ENCODE results near the gene ARHGEF12. TPM values are rescaled to one million over a fixed set of nuclear protein-coding genes. Genes with fewer than 3 reads are reported as not detected.

Gene ARHGEF12
- polyA plus RNA-seq, 2 of the 4 experiments (the other 2 are of a cell fraction): 16.7 to 27.2 TPM

DNA sequence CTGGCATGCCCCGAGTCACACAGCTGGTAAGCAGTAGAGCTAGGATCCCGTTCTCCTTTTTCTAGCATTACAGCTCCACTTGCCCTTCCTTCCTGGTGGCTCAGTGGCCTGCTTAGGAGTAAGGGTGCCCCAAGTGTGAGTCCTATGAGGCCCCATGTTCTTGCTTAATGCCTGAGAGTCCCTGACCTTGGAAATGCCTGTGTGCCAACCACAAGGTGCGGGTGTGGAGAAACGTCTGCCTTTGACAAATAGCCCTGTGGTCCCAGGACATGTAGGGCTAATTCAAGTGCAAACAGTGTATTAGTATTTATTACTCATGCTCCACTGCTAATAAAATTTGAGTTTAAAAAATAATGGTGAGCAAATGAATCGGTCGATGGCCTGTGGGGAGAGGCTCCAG, 193.7 kb downstream of the ARHGEF12 start:
- FAIRE-seq: no peak

DNA sequence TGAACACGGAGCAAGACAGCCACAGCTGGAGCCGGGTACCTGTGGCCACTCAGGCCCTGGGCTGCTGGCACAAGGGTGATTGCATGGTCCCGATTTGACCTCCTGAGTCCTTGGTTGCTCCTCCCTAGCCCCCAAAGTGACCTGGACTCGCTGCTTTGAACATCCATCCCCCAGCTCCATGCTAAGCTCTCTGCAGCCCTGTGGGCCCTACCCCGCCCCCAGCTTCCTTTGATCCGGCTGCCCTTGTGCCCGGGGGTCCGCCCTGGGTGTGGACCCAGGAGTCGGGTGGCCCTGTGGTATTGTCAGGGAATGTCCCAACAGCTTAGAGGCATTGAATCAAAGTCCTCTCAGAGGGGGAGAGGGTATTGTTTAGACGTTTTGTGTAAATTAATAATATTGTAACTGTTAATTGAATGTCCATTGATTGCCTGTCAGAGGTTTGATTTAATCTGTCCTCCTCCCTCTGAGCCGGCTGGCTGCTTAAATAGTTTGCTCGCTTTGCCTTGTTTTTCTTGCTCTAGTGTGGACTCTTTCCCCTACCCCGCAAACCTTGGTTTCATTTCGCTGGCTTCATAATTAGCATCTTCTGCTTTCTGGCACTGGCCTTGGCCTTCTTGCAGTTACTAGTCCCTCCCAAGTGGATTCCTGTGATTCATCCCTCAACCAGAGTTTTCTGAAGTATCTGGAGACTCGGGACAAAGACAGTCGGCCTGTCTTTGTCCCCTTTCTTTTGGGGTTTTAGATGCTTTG, 196.0 kb downstream of the ARHGEF12 start:
- no peak for DNase-seq (ENCODE audit: low read depth in 1 of 2, low spot score in 1 of 2)
- ATAC-seq: no peak
- ChIA-PET POLR2A (no interaction called here), CTCF (no interaction called here)
- H3K4me3 ChIP-seq: no peak overlapping the region
- no peak for TF ChIP-seq RCOR1 (IDR thresholded peaks at IDR 0.05; ENCODE audit: low read depth, low read length)
- no peak for TF ChIP-seq ZC3H11A (IDR thresholded peaks at IDR 0.05)
- TF ChIP-seq RNF2 (IDR thresholded peaks at IDR 0.05; ENCODE audit: borderline replicate concordance, low read depth): no peak
- no peak for TF ChIP-seq EHF (CRISPR knock-in tag; IDR thresholded peaks at IDR 0.05)
- TF ChIP-seq HOXB13 (CRISPR knock-in tag; IDR thresholded peaks at IDR 0.05; ENCODE audit: low read depth): no peak
- TF ChIP-seq, protein P1, sequence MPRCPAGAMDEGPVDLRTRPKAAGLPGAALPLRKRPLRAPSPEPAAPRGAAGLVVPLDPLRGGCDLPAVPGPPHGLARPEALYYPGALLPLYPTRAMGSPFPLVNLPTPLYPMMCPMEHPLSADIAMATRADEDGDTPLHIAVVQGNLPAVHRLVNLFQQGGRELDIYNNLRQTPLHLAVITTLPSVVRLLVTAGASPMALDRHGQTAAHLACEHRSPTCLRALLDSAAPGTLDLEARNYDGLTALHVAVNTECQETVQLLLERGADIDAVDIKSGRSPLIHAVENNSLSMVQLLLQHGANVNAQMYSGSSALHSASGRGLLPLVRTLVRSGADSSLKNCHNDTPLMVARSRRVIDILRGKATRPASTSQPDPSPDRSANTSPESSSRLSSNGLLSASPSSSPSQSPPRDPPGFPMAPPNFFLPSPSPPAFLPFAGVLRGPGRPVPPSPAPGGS (IDR thresholded peaks at IDR 0.05): no peak
- TF ChIP-seq HEYL (CRISPR knock-in tag; IDR thresholded peaks at IDR 0.05): no peak
- no peak for TF ChIP-seq JUNB (IDR thresholded peaks at IDR 0.05)
- no peak for TF ChIP-seq RFX5 (IDR thresholded peaks at IDR 0.05)
- no peak for TF ChIP-seq TP53 (CRISPR knock-in tag; IDR thresholded peaks at IDR 0.05)
- no peak for TF ChIP-seq RARB (CRISPR knock-in tag; IDR thresholded peaks at IDR 0.05)
- TF ChIP-seq CBX8 (IDR thresholded peaks at IDR 0.05): no peak
- no peak for TF ChIP-seq FOSB (CRISPR knock-in tag; IDR thresholded peaks at IDR 0.05)
- no peak for TF ChIP-seq EHMT2 (IDR thresholded peaks at IDR 0.05; ENCODE audit: low read depth)
- no peak for TF ChIP-seq ZSCAN20 (CRISPR knock-in tag; IDR thresholded peaks at IDR 0.05)
- H3K4me1 ChIP-seq: peaks cover 4% of the 10 kb centered on the region; the same call in 1 of the 3 replicates
- WGBS (ENCODE audit: missing lambda C conversion rate): 57% methylated on average over 13 of the region's 16 CpGs
- FAIRE-seq: no peak
- no peak overlapping the region for H3K27ac ChIP-seq
- H3K4me2 ChIP-seq: peak overlapping the region; percentile 38
- no peaks in the 10 kb centered on the region for H3K9me3 ChIP-seq

More for the DNA sequence above, 193.7 kb downstream of the ARHGEF12 start:
- WGBS (ENCODE audit: missing lambda C conversion rate): 51% methylated on average over 5 of the region's 6 CpGs
- ChIA-PET POLR2A (no interaction called here), CTCF (interaction anchor here (1.1 to 1.3 kb wide), 2 partner anchors 18 to 150 kb away, joined by 3 to 4 read pairs; partner anchors contain the start of gene GRIK4)
- Histone ChIP-seq H3K4me3 (no peak overlapping the region), H3K4me2 (no peak overlapping the region), H3K4me1 (peaks cover 4% of the 10 kb centered on the region; the same call in 1 of the 3 replicates), H3K27ac (no peak overlapping the region), H3K9me3 (no peaks in the 10 kb centered on the region)
- ATAC-seq (no peak), DNase-seq (ENCODE audit: low read depth in 1 of 2, low spot score in 1 of 2) (no peak)
- TF ChIP-seq, protein P2, sequence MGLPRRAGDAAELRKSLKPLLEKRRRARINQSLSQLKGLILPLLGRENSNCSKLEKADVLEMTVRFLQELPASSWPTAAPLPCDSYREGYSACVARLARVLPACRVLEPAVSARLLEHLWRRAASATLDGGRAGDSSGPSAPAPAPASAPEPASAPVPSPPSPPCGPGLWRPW (IDR thresholded peaks at IDR 0.05): no peak
- no peak for TF ChIP-seq MAFK (IDR thresholded peaks at IDR 0.05; ENCODE audit: partially characterized antibody)
- TF ChIP-seq CHD4 (IDR thresholded peaks at IDR 0.05; ENCODE audit: borderline replicate concordance): no peak
- TF ChIP-seq POLR2A (IDR thresholded peaks at IDR 0.05; ENCODE audit: low read length): no peak
- TF ChIP-seq, protein P1 (IDR thresholded peaks at IDR 0.05): no peak
- TF ChIP-seq, protein P3, sequence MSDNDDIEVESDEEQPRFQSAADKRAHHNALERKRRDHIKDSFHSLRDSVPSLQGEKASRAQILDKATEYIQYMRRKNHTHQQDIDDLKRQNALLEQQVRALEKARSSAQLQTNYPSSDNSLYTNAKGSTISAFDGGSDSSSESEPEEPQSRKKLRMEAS (IDR thresholded peaks at IDR 0.05): no peak
- no peak for TF ChIP-seq JUNB (IDR thresholded peaks at IDR 0.05)
- TF ChIP-seq RCOR1 (IDR thresholded peaks at IDR 0.05; ENCODE audit: low read depth, low read length): no peak
- TF ChIP-seq NFE2L2 (conservative IDR thresholded peaks at IDR 0.05; ENCODE audit: low read length): no peak
- TF ChIP-seq RNF2 (IDR thresholded peaks at IDR 0.05; ENCODE audit: borderline replicate concordance, low read depth): no peak
- TF ChIP-seq JUN (IDR thresholded peaks at IDR 0.05): no peak
- TF ChIP-seq RAD21 (conservative IDR thresholded peaks at IDR 0.05 in 1 of 2, IDR thresholded peaks at IDR 0.05 in 1 of 2): no peak
- no peak for TF ChIP-seq CEBPB (IDR thresholded peaks at IDR 0.05)
